CD4-positive, alpha-beta T cell treated with Interleukin-12 subunit alpha and Interleukin-12 subunit beta, for 1 hour (primary cell): ENCODE results near the gene CYTH4.
"Not testable (repeated sequence)": the region's sequence is repeated elsewhere in the genome, so short reads cannot be mapped to it uniquely, and the experiment has no call there.

Experiments
- DNase-seq: peaks from one replicate; pipeline ENCODE4 v3.0.0-alpha.2; 2020

The CYTH4 gene

DNA sequence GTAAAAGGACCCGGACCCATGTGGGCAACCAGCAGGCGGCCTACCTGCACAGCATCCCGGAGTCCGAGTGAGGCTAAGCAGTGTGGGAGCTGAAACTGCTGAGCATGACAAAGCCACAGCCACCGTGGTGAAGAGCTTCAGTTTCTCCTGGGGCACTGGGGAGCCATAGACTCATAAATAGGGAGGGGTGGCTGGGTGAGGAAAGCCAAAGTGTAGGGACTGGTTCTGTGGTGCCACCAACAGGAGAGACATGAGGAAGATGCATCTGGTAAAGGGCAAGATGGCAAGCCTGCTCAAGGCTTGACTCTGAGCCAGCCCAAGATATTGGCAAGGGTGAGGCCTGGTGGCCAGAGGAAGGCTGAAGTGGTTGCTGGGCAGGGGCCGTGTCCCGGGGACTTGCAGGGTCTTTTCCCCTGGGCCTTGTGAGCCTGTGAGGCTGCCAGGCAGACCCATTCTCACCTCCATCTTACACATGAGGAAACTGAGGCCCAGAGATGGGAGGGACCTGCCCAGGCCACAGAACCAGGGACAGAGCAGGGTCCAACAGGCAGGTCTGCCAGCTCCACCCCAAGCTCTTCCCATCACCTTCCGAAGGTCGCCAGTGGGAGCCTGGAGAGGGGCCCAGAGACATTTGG lies 30.4 kb downstream of the CYTH4 start:
- no peak for DNase-seq

DNA sequence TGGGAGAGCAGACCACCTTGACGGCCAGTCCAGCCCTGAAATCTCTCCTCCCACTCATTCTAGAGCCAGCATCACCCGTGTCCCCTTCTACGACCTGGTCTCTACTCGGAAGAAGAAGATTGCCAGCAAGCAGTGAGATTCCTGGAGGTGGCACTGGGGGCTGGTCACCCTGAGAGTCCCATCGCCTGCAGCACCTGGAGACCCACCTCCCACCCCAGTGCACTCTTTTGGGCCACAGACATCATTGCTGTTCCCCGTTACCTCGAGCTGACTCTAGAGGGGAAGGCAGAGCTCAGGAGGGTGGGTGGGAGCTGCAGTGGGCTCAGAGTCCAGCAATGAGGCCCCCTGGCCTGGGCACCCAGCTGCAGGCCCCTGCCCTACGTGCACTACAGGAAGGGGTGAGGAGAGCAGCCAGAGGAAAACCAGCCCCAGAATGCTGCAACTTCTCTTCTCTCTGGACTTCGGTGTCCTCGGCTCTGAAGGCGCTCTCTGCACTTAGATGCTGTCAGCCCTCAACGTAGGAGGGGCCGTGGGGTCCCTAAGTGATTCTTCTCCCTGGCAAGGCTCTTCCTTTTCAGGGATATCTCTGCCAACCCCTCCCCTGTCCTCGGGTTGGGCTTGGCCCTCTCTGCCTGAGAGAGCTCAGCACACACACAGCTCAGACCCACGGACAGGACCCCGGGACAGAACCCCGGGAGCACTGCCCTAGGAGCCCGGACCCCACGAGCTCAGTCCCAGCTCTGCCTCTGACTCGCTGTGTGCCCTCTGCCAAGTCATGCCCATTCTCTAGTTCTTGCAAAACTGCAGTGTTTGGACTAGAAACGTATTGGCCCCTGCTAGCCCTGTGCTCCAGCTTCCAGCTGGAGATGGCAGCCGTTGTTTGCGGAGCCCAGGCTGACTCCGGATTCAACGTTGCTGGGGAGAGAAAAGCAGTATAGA lies 31.3 kb downstream of the CYTH4 start:
- no peak for DNase-seq

DNA sequence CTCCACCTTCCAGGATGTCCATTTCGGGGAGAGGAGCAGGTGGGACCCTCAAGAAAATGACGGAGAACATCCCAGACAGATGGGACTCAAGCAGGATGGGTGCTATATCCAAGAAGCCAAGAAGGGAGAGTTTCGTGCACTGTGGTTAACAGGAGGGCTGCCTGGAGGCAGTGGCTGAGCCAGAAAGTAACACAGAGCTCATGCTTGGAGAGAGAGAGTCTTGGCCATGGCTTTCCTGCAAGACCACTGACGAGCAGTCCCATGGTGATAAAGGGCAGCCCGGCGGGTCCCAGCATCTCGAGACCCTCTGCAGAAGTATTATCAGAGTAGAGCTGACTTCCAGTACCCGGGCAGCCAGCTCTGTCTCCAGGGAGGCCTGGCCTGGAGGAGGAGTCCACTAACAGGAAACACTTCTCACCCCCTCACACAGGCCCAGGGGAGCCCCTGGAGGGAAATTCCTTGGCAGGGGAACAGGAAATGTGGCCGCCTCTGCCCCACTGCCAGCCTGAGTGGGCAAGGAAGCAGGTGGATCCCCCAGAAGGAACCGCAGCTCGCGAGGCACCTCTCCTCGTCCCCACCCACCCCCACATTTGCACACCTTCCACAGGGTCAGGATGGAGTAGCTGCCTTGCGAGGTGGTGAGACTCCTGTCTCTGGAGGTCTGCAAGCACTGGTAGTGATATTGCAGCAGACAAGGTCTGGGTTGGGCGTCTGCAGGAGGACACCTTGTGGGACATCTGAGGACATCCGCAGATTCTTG lies 32.2 kb downstream of the CYTH4 start:
- DNase-seq: peak; percentile 62

DNA sequence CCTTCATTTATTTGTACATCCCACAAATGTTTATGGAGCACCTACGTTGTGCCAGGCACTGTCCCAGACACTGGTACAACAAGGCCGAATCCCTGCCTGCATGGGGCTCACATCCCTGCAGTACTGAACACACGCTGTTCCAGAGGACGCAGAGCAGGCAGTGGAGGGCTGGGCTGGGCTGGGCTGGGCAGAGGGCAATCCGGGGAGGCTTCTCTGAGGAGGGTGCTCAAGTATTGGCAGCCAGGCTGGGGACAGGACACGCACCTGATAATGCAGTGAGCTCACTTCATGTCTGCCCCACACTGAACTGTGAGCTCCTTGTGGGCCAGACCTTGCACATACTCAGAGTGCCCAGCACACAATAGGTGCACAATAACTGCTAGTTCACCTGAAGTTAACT lies 34.1 kb downstream of the CYTH4 start:
- no peak for DNase-seq

DNA sequence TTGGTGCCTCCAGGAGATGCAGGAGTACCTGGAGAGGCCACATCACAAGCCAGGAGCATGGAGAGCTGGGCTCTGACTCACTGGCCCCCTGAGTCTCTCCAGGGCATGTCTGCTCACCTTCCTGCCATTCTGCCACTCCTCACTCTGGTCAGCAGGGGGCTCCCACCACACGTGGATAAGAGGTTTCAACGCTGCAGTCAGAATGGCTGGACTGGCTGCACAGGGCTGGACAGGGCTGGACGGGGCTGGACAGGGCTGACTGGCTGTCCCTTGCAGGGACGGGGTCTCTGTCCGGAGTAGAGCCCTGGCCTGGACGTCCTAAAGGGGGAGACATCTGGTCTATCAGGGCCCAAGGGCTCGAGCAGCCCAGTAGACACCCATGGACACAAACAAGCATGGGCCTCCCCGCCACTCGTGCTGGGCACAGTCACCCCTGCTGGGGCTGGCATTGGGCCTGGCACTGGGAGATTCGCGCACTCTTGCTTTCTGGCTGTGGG lies 34.6 kb downstream of the CYTH4 start:
- peak; percentile 73 for DNase-seq

DNA sequence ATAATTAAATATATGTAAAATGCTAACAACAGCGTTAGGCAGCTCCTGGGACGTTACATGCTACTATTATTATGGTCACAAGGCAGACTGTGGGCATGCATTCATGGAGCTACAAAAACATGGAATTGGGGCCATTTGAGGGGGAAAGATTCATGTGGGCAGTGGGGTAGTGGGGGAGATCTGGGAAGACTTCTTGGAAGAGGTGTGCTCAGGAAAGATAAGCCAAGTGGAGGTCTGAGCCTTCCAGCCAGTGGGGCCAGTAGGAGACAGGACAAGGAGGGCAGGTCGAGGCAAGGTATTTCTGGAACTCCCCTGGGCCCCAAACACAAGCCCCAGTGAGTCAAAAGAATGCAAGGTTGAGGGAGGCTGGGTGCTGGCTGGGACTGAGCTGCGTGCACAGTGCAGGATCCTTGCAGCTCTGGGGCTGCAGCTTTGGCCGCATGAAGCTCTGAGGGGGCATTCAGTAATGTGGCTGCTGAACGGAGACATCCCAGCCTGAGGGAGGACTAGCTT lies 35.4 kb downstream of the CYTH4 start:
- no peak for DNase-seq

DNA sequence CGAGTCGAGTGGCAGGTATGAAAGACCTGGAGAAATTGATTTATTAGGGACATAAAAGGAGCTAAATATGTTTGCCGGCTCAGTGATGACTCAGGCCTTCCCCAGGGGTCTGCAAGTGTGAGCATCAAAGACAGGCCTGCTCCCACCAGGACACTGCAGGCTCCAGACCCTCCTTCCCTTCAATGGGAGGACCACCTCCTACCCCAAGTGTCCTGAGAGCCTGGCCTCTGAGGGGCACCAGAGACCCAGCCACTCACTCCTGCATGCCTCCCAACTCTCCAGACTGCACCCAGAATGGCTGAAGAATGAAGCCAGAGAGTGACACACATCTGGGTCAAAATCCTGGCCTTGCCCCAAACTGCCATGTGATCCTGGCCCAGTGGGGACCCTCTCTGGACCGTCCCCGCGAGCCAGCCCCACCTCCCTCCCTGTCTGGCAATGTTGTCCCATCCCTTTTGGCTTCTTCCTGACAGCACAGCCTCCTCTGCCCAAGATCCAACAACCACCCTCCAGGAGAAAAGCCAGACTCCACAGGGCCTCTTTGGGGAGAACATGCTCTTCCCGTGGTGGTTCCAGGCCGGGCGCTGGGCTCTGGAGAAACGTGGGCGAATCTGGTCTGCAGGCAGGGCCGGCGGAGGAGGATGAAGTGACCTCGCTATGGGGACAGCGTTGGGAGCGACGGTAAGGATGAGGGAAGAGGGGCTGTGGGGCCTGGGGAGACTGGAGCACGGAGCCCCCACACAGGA lies 36.2 kb downstream of the CYTH4 start:
- DNase-seq: no peak

DNA sequence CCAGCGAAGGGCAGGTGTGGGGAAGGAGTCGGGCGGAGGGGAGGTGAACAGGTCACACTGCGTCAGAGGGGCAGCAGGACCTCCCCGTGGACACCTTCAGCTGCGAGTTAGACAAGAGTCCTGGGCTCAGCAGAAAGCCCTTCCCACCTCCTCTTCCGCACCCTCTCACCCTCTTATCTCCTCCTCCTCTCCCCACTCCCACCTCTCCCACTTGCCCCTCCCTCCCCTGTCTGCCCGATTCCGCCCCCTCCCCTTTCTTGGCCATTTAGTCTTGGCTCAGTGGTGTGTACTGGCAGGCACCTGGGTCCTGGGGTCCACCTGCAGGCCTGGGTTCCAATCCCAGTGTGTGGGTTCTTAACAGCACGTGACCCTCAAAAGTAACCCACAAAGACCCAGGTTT lies 37.2 kb downstream of the CYTH4 start:
- DNase-seq: no peak

DNA sequence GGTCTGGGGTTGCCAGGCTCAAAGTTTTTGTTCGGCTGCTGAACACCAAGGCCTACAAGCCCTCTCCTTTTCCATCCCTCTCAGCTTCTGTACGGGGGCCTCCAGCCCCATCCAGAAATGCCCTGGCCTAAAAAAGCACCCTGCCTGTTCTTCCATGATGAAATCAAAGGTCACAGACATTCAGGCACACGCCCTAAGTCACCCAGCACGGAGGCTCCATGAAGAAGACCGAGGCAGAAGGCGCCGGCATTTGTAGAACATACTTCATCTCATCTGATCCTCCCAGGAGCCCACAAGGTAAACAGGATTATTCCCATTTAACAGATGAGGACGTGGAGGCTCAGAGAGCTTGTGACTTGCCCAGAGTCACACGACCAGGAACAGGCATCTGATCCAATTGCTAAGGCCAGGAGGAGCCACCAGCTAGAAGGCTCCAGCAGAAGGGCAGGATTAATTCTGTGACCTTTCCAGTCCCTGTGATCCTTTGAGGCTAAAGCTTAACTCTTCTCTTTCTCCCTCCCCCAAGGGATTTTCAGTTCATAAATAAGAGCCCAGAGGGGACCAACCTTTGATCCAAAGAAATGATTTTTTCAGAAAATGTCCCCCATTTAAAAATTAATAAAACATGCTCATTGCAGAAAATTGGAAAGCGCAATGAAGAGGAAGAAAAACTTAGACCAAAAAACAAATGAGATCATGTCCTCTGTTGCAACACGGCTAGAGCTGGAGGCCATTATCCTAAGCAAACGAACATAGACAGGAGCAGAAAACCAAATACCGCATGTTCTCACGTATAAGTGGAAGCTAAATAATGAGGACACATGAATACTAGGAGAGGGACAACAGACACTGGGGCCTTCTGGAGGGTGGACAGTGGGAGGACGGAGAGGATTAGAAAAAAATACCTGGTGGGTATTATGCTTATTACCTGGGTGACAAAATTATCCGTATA lies 38.7 kb downstream of the CYTH4 start:
- no peak for DNase-seq

DNA sequence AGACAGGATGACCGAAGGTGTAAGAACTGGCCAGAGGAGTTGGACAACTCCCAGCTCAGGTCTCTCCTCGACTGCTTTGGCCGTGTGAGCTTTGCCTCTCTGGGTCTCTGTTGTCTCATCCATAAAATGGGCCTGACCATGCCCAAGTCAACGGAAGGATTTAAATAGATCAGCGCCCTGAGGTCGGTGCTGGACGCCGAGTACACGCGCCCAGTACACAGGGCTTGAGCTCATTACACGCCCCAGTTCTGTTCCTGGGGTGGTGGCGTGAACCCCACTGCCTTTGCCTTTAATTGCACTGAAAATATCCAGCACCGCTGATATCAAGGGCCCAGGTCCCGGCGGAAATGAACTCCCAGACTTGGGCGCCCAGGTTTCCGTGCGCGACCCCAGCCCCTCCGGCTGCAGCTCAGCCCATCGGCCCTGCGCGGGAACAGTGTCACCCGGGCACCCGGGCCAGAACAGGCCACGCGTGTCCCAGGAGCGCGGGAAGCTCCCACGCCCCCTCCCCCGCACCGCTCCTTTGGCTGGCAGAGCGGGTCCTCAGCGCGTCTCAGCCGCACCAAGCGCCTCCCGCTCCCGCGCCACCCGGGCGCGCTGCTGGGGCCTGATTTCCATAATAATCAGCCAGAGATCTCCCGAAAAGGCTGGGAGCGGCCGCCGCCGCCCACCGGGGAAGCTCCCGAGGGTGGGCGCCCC lies 42.2 kb downstream of the CYTH4 start:
- DNase-seq: no peak

DNA sequence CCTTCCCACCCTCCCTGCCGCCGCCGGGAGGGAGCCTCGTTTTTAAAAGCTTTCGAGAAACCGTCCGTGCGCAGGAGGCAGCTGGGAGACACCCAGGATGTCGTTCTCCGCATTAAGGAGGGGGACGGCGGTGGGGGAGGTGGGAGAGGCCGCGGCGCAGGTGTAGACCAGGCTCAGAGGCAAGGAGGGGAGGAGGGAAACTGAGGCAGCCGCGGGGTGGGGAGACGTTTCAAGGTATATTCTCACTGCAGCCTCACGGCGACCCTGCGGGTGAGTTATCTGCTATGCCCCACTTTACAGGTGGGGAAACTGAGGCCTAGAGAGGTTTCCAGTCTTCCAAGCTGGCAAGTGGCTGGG lies 42.7 kb downstream of the CYTH4 start:
- DNase-seq: no peak

DNA sequence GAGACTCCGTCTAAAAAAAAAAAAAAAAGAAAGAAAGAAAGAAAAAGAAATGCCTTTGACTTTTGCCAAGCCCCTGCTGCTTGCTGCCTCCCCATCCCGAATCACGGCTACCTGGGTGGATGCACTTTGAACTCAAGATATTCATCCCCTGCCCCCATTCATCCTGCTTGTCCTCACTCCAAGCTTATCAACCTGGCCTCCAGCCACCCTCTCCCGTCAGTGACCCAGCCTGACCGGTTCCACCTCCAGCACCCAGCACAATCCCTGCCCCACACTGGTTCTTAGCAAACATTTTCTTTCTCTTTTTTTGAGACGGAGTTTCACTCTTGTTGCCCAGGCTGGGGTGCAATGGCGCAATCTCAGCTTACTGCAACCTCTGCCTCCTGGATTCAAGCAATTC lies 44.4 kb downstream of the CYTH4 start:
- no peak for DNase-seq

DNA sequence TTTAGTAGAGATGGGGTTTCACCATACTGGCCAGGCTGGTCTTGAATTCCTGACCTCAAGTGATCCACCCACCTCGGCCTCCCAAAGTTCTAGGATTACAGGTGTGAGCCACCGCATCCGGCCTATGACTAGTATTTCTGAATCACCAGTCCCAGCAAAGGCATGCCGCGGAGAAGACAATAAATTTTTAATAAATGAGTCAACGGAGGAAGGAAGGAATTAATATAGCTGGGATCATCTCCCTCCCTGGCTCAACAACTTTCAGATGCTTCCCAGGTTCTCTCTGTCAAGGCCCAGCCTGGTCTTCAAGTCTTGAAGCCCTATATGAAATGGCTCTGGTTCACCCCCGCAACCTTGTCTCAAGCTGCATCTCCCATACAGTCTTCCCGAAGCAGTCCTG lies 45.7 kb downstream of the CYTH4 start:
- no peak for DNase-seq

DNA sequence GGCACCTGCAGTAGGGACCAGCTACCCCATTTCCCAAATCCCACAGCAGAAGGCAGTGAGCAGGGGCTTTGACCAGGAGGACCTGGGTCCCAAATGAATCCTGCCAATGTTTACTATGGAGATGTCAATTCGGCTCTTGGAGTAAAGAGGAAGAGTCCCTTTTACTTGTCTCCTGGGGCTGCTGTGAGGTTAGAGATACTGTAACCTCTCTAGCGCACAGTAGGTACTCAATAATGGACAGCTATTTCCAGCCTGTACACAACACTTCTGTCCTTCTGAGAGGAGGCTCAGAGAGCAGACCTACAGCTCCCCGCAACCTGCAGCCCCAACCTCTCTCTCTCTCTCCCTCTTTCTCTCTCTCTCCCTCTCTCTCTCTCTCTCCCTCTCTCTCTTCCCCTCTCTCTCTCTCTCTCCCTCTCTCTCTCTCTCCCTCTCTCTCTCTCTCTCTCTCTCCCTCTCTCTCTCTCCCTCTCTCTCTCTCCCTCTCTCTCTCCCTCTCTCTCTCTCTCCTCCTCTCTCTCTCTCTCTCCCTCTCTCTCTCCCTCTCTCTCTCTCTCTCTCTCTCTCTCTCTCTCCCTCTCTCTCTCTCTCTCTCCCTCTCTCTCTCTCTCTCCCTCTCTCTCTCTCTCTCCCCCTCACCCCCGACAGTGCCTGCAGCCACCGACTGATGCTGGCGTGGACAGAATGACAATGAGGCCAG lies 46.4 kb downstream of the CYTH4 start:
- DNase-seq: not testable (repeated sequence)

DNA sequence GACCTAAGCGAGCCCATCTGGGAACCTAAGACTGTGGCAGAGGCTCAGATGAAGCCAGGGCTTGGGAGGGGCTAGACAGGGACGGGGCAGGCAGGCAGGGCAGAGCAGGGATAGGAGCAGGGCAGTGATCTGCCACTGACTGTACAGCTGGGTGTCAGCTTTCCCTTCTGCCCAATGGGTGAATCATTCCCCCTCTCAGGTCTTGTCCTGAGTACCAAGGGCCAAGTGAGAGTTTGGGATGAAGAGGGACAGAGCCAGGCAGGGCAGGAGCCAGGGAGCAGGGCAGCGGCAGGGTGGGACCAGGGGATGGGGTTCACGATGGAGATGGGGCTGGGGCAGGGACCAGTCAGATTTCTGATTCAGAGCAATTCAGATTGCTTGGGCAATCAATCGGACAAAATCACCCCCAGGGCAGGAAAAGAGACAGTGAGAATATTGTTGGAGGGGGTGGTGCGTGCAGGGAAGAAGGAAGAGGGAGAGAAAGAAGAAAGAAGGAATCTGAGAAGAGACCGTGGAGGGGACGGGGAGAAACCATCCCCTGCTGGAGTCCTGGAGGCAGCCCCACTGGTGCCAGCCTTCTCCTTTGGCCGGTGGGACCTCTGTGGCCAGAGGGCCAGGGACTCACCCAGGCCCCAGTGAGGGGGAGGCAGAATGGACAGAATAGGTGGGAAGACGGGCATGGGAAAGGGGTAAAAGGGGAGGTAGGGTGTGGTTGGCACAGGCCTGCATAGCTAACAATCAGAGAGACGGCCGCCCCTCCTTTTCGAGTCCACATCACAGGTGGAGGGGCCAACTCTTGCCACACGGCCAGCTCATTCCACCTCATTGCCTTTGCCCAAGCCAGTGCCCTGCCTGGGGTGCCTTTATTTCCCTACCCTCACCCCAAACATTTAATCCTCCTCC lies 47.2 kb downstream of the CYTH4 start:
- DNase-seq: no peak

DNA sequence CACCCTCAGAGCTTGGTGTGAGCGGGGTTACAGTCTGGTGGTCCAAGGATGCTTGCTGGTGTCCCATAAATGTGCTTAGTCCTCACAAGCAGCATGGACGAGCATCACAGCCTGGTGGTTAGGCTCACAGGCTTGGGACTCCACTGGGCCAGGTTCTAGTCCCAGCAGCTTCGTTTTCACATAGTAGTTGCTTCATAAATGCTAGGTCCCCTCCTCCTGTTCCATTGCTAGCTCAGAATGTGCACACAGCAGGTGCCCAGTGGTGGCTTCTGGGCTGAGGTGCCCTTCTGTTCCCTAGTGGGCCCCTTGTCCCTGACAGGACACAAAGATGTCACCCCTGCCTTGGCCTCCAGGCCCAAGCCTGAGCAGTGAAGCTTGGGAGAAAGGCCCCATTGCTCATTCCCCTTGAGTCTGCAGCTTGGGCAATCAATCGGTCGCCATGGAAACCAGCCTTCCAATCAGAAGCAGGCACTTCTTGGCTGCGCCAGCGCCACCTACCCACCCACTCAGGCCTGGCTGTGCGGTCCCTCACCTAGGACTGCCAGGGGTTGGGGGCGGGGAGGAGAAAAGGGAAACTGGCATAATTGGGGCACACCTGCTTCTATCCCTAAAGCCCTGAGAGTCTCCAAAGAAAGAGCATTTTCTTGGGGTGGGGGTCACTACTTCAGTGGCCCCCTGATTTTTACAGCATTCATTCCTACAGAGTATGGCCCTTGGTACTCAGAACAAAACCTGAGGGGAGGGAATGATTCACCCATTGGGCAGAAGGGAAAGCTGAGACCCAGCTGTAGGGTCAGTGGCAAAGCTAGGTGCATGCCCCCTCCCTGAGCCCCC lies 48.1 kb downstream of the CYTH4 start:
- DNase-seq: peak; percentile 40

DNA sequence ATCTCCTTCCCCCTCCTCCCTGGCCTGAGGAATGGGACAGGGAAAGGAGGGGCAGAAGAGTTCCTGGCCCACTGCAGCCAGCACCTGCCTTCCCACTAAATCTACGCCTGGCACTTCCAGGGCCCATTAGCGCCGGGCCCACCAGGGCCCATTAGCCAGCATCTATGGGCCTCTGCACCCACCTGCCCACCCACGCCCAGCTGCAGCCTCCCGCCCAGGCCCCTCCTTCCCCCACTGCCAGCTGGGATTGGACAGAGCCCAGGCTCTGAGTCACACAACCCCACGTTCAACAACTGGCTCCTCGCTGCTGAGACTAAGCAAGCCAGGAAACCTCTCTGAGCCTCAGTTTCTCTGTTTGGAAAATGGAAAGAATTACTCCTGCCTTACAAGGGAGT lies 48.7 kb downstream of the CYTH4 start:
- DNase-seq: no peak
